Measurements from ENCODE around the gene TRIO.

DNA sequence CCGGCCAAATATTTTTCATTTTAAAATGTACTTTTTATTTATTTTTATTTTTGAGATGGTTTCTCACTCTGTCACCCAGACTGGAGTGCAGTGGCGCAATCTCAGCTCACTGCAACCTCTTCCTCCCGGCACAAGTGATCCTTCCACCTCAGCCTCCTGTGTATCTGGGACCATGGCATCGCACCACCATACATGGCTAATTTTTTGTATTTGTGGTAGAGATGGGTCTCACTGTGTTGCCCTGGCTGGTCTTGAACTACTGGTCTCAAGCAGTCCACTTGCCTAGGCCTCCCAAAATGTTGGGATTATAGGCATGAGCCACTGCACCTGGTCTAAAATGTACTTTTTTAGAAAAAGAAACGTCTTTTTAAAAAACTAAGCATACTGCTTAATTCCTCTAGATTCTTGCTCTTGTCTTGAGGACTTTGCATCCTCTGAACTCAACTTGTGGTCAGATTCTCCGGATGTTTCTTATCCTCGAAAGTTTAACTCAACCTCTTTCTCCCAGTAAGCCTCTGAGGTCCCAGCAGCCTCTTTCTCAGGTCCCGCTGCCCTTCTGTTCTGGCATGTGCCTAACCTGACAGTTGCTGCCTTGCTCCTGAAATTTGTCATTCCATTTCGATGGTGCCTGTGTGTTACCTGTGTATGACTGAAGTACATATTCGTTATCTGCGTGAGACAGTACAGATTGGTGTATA, 63.0 kb downstream of the TRIO start:
- TF ChIP-seq, protein P1, sequence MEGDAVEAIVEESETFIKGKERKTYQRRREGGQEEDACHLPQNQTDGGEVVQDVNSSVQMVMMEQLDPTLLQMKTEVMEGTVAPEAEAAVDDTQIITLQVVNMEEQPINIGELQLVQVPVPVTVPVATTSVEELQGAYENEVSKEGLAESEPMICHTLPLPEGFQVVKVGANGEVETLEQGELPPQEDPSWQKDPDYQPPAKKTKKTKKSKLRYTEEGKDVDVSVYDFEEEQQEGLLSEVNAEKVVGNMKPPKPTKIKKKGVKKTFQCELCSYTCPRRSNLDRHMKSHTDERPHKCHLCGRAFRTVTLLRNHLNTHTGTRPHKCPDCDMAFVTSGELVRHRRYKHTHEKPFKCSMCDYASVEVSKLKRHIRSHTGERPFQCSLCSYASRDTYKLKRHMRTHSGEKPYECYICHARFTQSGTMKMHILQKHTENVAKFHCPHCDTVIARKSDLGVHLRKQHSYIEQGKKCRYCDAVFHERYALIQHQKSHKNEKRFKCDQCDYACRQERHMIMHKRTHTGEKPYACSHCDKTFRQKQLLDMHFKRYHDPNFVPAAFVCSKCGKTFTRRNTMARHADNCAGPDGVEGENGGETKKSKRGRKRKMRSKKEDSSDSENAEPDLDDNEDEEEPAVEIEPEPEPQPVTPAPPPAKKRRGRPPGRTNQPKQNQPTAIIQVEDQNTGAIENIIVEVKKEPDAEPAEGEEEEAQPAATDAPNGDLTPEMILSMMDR (conservative IDR thresholded peaks at IDR 0.05 in 1 of 2, IDR thresholded peaks at IDR 0.05 in 1 of 2; ENCODE audit: low read depth in 1 of 2, low read length in 2 of 2), result no peak
- no peak for TF ChIP-seq EZH2 (IDR thresholded peaks at IDR 0.05; ENCODE audit: low read length, missing control alignments)
